BE2C (cell line): ENCODE data around the gene NID1.

Experiments
- DNase-seq: peaks from one replicate; pipeline ENCODE4 v3.0.0-alpha.2; 2020
- H3K27me3 ChIP-seq: fragments of 250-450 bp; sonication (Bioruptor Pico); 2 replicates; pipeline ENCODE4 v1.5.1; 2020; ENCODE audit warnings: mild to moderate bottlenecking
- H3K36me3 ChIP-seq: fragments of 250-450 bp; sonication (Bioruptor Pico); 2 replicates; pipeline ENCODE4 v1.5.1; 2020; ENCODE audit warnings: mild to moderate bottlenecking
- H3K4me1 ChIP-seq: fragments of 250-450 bp; sonication (Bioruptor Pico); 2 replicates; pipeline ENCODE4 v1.5.1; 2020
- H3K4me3 ChIP-seq: 2 replicates; pipeline ENCODE4 v1.5.1; 2011; ENCODE audit warnings: low read depth, low read length
- H3K9me3 ChIP-seq: fragments of 250-450 bp; sonication (Bioruptor Pico); 2 replicates; pipeline ENCODE4 v1.5.1; 2020
- CTCF ChIP-seq: IDR thresholded peaks from 2 replicates; pipeline ENCODE4 v1.5.1; 2012; ENCODE audit warnings: mild to moderate bottlenecking, low read depth, low read length

The NID1 gene

DNA sequence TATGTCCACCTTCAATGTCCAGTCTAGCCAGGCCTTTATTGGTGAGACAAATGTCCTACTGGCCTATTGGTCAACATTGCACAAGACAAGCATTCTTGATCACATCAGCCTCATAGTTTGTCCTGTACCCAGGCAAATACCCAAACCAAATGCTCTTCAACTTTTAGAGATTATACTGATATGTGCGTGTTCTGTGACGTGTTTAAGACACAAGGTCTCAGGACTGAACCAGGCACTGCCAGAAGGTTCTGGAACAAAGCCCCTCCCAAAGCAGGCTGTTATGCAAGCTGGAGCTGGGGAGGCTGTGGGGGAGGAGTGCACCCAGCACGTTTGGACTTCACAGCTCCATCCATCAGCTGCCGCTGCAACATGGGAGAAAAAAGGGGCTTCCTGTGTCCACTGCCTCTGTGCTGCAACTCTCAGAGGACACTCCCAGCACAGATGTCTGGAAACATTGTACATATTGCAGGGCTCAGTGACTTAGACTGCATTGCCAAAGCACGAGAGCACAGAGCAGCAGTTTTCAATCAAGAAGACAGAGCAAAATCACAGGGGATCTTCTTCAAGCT lies 45.9 kb downstream of the NID1 start:
- no peaks in the 10 kb centered on the region for H3K27me3 ChIP-seq
- no peaks in the 10 kb centered on the region for H3K9me3 ChIP-seq
- TF ChIP-seq CTCF, result no peak
- H3K4me3 ChIP-seq, result no peak overlapping the region
- H3K36me3 ChIP-seq, result no peaks in the 10 kb centered on the region
- H3K4me1 ChIP-seq, result no peaks in the 10 kb centered on the region
- DNase-seq, result no peak

GRCh38 chr1:236016782-236017400 lies 48.0 kb downstream of the NID1 start:
- Histone ChIP-seq H3K4me3 (no peak overlapping the region), H3K9me3 (no peaks in the 10 kb centered on the region), H3K36me3 (no peaks in the 10 kb centered on the region), H3K27me3 (no peaks in the 10 kb centered on the region), H3K4me1 (no peaks in the 10 kb centered on the region)
- no peak for TF ChIP-seq CTCF
- DNase-seq, result no peak

GRCh38 chr1:236016083-236016482 lies 48.8 kb downstream of the NID1 start:
- Histone ChIP-seq H3K4me1 (no peaks in the 10 kb centered on the region), H3K36me3 (no peaks in the 10 kb centered on the region), H3K4me3 (no peak overlapping the region), H3K27me3 (no peaks in the 10 kb centered on the region), H3K9me3 (no peaks in the 10 kb centered on the region)
- no peak for DNase-seq
- TF ChIP-seq CTCF, result no peak

GRCh38 chr1:236015539-236015938 lies 49.4 kb downstream of the NID1 start:
- no peaks in the 10 kb centered on the region for H3K9me3 ChIP-seq
- H3K4me1 ChIP-seq, result no peaks in the 10 kb centered on the region
- TF ChIP-seq CTCF, result no peak
- no peaks in the 10 kb centered on the region for H3K27me3 ChIP-seq
- H3K4me3 ChIP-seq, result no peak overlapping the region
- no peaks in the 10 kb centered on the region for H3K36me3 ChIP-seq
- DNase-seq, result no peak

DNA sequence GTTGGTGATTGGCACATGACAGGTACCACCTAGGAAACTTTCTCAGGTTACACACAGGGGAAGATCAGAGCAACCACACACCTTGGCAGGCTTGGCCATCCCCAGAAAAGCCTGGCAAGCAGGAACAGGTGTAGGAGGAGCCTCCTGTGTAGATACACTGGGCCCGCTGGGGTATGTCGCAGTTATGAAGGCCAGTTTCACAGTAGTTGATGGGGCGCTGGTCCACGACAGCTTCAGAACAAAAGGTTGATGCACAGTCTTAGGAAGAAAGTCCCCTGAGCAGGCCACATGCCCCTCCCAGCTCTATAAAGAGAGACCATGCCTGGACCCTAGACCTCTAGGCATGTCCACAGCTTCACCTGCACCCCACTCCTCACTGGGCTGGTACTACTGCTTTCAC lies 51.6 kb downstream of the NID1 start:
- no peaks in the 10 kb centered on the region for H3K4me1 ChIP-seq
- no peaks in the 10 kb centered on the region for H3K36me3 ChIP-seq
- H3K4me3 ChIP-seq, result no peak overlapping the region
- no peaks in the 10 kb centered on the region for H3K27me3 ChIP-seq
- H3K9me3 ChIP-seq, result no peaks in the 10 kb centered on the region
- no peak for DNase-seq
- no peak for TF ChIP-seq CTCF

- DNase-seq, result peak; percentile 46
- no peaks in the 10 kb centered on the region for H3K4me1 ChIP-seq
- no peaks in the 10 kb centered on the region for H3K36me3 ChIP-seq
- no peaks in the 10 kb centered on the region for H3K9me3 ChIP-seq
- H3K27me3 ChIP-seq, result no peaks in the 10 kb centered on the region
- TF ChIP-seq CTCF, result no peak
- no peak overlapping the region for H3K4me3 ChIP-seq
Observed at GRCh38 chr1:236011641-236012040, 53.2 kb downstream of the NID1 start.
